ENCODE data around the gene DNAJC17. TPM values are rescaled to one million over a fixed set of nuclear protein-coding genes. Genes with fewer than 3 reads are reported as not detected.

DNAJC17 gene
- total and polyA plus RNA-seq, 2 of the 13 experiments (the other 11 are each of a cell fraction or from before 2014, with no cell fraction given) = 22.2 to 26.5 TPM

DNA sequence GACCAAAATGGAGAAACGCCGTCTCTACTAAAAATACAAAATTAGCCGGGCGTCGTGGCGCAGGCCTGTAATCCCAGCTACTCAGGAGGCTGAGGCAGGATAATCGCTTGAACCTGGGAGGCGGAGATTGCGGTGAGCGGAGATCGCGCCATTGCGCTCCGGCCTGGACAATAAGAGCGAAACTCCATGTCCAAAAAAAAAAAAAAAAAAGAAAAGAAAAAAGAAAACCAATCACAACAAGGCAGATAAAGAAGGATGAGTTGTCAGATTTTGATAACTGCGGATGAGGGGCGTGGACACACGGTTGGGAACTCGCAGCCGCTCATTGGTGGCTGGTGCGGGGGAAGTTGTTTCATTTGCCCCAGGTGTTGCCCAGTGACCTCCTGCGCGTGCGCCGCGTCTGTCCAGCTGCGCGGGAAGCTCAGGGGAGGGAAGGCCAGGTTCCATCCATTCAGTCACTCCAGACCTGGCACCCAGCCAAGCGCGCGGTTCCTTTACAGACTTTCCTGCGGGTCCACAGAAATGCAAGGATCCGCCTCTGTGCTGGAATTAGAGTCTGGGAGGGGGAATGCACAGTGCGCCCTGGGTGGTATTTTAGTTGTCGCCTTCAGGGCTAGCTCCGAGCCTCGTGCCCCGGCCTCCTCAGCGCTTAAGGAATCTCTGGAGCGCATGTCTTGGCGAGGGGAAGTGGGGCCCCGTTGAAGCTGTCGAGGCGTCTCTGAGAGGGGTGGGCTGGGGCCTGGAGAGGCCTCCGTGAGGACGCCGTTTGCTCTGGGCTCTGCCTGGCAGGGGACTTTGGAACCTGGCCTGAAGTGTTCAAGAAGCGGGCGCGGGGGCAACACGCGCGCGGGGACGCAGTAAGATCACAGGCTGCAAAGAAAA lies 44.1 kb downstream of the DNAJC17 start (continued):
- no peak for TF ChIP-seq ZFP62 (CRISPR knock-in tag; IDR thresholded peaks at IDR 0.05)
- TF ChIP-seq NFYC (CRISPR knock-in tag; IDR thresholded peaks at IDR 0.05) = peak; percentile 71
- no peak for TF ChIP-seq ZSCAN25 (CRISPR knock-in tag; IDR thresholded peaks at IDR 0.05)
- TF ChIP-seq ZNF563 (CRISPR knock-in tag; IDR thresholded peaks at IDR 0.05) = no peak
- TF ChIP-seq TOPORS (CRISPR knock-in tag; IDR thresholded peaks at IDR 0.05) = 0 out of 2 replicates have a peak, but pooled peaks have one; percentile 47
- TF ChIP-seq GATAD2A (CRISPR knock-in tag; IDR thresholded peaks at IDR 0.05) = no peak; the same call in 1 of the 2 replicates
- TF ChIP-seq ZNF460 (CRISPR knock-in tag; IDR thresholded peaks at IDR 0.05; ENCODE audit: borderline replicate concordance) = no peak
- TF ChIP-seq CREM (IDR thresholded peaks at IDR 0.05) = 0 out of 2 replicates have a peak, but pooled peaks have one; percentile 6
- TF ChIP-seq CREM (CRISPR knock-in tag; IDR thresholded peaks at IDR 0.05) = no peak
- no peak for TF ChIP-seq ZBTB1 (CRISPR knock-in tag; IDR thresholded peaks at IDR 0.05; ENCODE audit: borderline replicate concordance)
- TF ChIP-seq, protein P1, sequence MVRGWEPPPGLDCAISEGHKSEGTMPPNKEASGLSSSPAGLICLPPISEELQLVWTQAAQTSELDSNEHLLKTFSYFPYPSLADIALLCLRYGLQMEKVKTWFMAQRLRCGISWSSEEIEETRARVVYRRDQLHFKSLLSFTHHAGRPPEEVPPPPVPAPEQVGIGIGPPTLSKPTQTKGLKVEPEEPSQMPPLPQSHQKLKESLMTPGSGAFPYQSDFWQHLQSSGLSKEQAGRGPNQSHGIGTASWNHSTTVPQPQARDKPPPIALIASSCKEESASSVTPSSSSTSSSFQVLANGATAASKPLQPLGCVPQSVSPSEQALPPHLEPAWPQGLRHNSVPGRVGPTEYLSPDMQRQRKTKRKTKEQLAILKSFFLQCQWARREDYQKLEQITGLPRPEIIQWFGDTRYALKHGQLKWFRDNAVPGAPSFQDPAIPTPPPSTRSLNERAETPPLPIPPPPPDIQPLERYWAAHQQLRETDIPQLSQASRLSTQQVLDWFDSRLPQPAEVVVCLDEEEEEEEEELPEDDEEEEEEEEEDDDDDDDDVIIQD (CRISPR knock-in tag; IDR thresholded peaks at IDR 0.05; ENCODE audit: low read depth) = no peak
- TF ChIP-seq, protein P2, sequence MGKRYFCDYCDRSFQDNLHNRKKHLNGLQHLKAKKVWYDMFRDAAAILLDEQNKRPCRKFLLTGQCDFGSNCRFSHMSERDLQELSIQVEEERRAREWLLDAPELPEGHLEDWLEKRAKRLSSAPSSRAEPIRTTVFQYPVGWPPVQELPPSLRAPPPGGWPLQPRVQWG (CRISPR knock-in tag; IDR thresholded peaks at IDR 0.05; ENCODE audit: borderline replicate concordance, low read depth) = no peak
- no peak for TF ChIP-seq ZNF737 (CRISPR knock-in tag; IDR thresholded peaks at IDR 0.05; ENCODE audit: borderline replicate concordance)
- peak; percentile 71; the same call in 1 of the 2 replicates for TF ChIP-seq THYN1 (CRISPR knock-in tag; IDR thresholded peaks at IDR 0.05; ENCODE audit: borderline replicate concordance, low read depth)
- TF ChIP-seq, protein P3, sequence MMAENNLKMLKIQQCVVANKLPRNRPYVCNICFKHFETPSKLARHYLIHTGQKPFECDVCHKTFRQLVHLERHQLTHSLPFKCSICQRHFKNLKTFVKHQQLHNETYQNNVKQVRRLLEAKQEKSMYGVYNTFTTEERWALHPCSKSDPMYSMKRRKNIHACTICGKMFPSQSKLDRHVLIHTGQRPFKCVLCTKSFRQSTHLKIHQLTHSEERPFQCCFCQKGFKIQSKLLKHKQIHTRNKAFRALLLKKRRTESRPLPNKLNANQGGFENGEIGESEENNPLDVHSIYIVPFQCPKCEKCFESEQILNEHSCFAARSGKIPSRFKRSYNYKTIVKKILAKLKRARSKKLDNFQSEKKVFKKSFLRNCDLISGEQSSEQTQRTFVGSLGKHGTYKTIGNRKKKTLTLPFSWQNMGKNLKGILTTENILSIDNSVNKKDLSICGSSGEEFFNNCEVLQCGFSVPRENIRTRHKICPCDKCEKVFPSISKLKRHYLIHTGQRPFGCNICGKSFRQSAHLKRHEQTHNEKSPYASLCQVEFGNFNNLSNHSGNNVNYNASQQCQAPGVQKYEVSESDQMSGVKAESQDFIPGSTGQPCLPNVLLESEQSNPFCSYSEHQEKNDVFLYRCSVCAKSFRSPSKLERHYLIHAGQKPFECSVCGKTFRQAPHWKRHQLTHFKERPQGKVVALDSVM (CRISPR knock-in tag; IDR thresholded peaks at IDR 0.05) = peak; percentile 81; the same call in 1 of the 2 replicates
- TF ChIP-seq PCBP2 (optimal IDR thresholded peaks at IDR 0.05; ENCODE audit: low read depth, low read length, poor library complexity, severe bottlenecking) = no peak
- peak; percentile 15 for TF ChIP-seq ZNF703 (CRISPR knock-in tag; IDR thresholded peaks at IDR 0.05; ENCODE audit: borderline replicate concordance)
- no peak for TF ChIP-seq PAWR (CRISPR knock-in tag; IDR thresholded peaks at IDR 0.05; ENCODE audit: borderline replicate concordance)
- no peak for TF ChIP-seq MBNL3 (CRISPR knock-in tag; conservative IDR thresholded peaks at IDR 0.05)
- no peak for TF ChIP-seq TBL1XR1 (IDR thresholded peaks at IDR 0.05; ENCODE audit: borderline replicate concordance, low read length, partially characterized antibody)
- TF ChIP-seq, protein P4, sequence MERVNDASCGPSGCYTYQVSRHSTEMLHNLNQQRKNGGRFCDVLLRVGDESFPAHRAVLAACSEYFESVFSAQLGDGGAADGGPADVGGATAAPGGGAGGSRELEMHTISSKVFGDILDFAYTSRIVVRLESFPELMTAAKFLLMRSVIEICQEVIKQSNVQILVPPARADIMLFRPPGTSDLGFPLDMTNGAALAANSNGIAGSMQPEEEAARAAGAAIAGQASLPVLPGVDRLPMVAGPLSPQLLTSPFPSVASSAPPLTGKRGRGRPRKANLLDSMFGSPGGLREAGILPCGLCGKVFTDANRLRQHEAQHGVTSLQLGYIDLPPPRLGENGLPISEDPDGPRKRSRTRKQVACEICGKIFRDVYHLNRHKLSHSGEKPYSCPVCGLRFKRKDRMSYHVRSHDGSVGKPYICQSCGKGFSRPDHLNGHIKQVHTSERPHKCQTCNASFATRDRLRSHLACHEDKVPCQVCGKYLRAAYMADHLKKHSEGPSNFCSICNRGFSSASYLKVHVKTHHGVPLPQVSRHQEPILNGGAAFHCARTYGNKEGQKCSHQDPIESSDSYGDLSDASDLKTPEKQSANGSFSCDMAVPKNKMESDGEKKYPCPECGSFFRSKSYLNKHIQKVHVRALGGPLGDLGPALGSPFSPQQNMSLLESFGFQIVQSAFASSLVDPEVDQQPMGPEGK (CRISPR knock-in tag; IDR thresholded peaks at IDR 0.05) = no peak
- TF ChIP-seq, protein P5, sequence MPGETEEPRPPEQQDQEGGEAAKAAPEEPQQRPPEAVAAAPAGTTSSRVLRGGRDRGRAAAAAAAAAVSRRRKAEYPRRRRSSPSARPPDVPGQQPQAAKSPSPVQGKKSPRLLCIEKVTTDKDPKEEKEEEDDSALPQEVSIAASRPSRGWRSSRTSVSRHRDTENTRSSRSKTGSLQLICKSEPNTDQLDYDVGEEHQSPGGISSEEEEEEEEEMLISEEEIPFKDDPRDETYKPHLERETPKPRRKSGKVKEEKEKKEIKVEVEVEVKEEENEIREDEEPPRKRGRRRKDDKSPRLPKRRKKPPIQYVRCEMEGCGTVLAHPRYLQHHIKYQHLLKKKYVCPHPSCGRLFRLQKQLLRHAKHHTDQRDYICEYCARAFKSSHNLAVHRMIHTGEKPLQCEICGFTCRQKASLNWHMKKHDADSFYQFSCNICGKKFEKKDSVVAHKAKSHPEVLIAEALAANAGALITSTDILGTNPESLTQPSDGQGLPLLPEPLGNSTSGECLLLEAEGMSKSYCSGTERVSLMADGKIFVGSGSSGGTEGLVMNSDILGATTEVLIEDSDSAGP (CRISPR knock-in tag; IDR thresholded peaks at IDR 0.05; ENCODE audit: borderline replicate concordance) = no peak

Data from HepG2 (cell line).